Measurements from ENCODE around the gene THAP11.
A peak's percentile ranks its signal among the peaks of the same experiment; 100 is the strongest.

The THAP11 gene

GRCh38 chr16:67845291-67846062 lies 3.4 kb downstream of the THAP11 start:
- H3K27me3 ChIP-seq (replicated peaks; ENCODE audit: insufficient read depth, low read length) = no peaks in the 10 kb centered on the region
- H3K4me2 ChIP-seq (ENCODE audit: low read depth, low read length) = peak overlapping the region; percentile 99
- H3K4me1 ChIP-seq (ENCODE audit: low read length) = peaks cover 25% of the 10 kb centered on the region
- H4K20me1 ChIP-seq (ENCODE audit: insufficient read depth, low read length) = no peaks in the 10 kb centered on the region
- no peak for DNase-seq
- peak overlapping the region; percentile 78; the same call in 1 of the 2 replicates for H3K27ac ChIP-seq (ENCODE audit: low read length)
- no peaks in the 10 kb centered on the region for H3K9me2 ChIP-seq (replicated peaks; ENCODE audit: insufficient read depth, low read length)
- peak overlapping the region; percentile 99 for H3K4me3 ChIP-seq (ENCODE audit: low read length)
- H2AFZ ChIP-seq (ENCODE audit: low read length) = peak overlapping the region; percentile 94
- H3K79me2 ChIP-seq (ENCODE audit: low read length) = peaks cover 74% of the 10 kb centered on the region
- H3K9me3 ChIP-seq (replicated peaks; ENCODE audit: insufficient read depth, low read length) = no peaks in the 10 kb centered on the region
- TF ChIP-seq EZH2phosphoT487 (IDR thresholded peaks at IDR 0.05; ENCODE audit: low read length) (no peak), CTCF (IDR thresholded peaks at IDR 0.05; ENCODE audit: low read length) (no peak), EZH2 (optimal IDR thresholded peaks at IDR 0.05; ENCODE audit: low read depth, low read length) (no peak)
- H3K9ac ChIP-seq (ENCODE audit: low read length) = peak overlapping the region; percentile 88; the same call in 1 of the 2 replicates
- H3K36me3 ChIP-seq (replicated peaks; ENCODE audit: insufficient read depth, low read length) = no peaks in the 10 kb centered on the region
- peaks cover 33% of the 10 kb centered on the region for H3F3A ChIP-seq (ENCODE audit: insufficient read depth, low read length)

- peak overlapping the region; percentile 88 for H3K9ac ChIP-seq (ENCODE audit: low read length)
- H3K9me3 ChIP-seq (replicated peaks; ENCODE audit: insufficient read depth, low read length) = no peaks in the 10 kb centered on the region
- H3K4me1 ChIP-seq (ENCODE audit: low read length) = peaks cover 25% of the 10 kb centered on the region
- H3K9me2 ChIP-seq (replicated peaks; ENCODE audit: insufficient read depth, low read length) = no peaks in the 10 kb centered on the region
- peak overlapping the region; percentile 78 for H3K27ac ChIP-seq (ENCODE audit: low read length)
- no peaks in the 10 kb centered on the region for H3K36me3 ChIP-seq (replicated peaks; ENCODE audit: insufficient read depth, low read length)
- H3F3A ChIP-seq (ENCODE audit: insufficient read depth, low read length) = peaks cover 33% of the 10 kb centered on the region
- no peaks in the 10 kb centered on the region for H4K20me1 ChIP-seq (ENCODE audit: insufficient read depth, low read length)
- H2AFZ ChIP-seq (ENCODE audit: low read length) = peak overlapping the region; percentile 94
- H3K27me3 ChIP-seq (replicated peaks; ENCODE audit: insufficient read depth, low read length) = no peaks in the 10 kb centered on the region
- H3K4me3 ChIP-seq (ENCODE audit: low read length) = peak overlapping the region; percentile 99
- peak overlapping the region; percentile 99 for H3K4me2 ChIP-seq (ENCODE audit: low read depth, low read length)
- no peak for DNase-seq
- TF ChIP-seq EZH2 (optimal IDR thresholded peaks at IDR 0.05; ENCODE audit: low read depth, low read length) = no peak
- no peak for TF ChIP-seq CTCF (IDR thresholded peaks at IDR 0.05; ENCODE audit: low read length)
- H3K79me2 ChIP-seq (ENCODE audit: low read length) = peaks cover 79% of the 10 kb centered on the region
These were observed 3.9 kb downstream of the THAP11 start for GRCh38 chr16:67846063-67846319.

- peaks cover 84% of the 10 kb centered on the region for H3K79me2 ChIP-seq (ENCODE audit: low read length)
- no peaks in the 10 kb centered on the region for H4K20me1 ChIP-seq (ENCODE audit: insufficient read depth, low read length)
- no peaks in the 10 kb centered on the region for H3K27me3 ChIP-seq (replicated peaks; ENCODE audit: insufficient read depth, low read length)
- peak within 1 kb of the TSS; percentile 99 for H3K4me3 ChIP-seq (ENCODE audit: low read length)
- H3F3A ChIP-seq (ENCODE audit: insufficient read depth, low read length) = peaks cover 33% of the 10 kb centered on the region
- peak within 1 kb of the TSS; percentile 78 for H3K27ac ChIP-seq (ENCODE audit: low read length)
- no peak for TF ChIP-seq EZH2 (optimal IDR thresholded peaks at IDR 0.05; ENCODE audit: low read depth, low read length)
- no peak for TF ChIP-seq EZH2phosphoT487 (IDR thresholded peaks at IDR 0.05; ENCODE audit: low read length)
- TF ChIP-seq CTCF (IDR thresholded peaks at IDR 0.05; ENCODE audit: low read length) = no peak
- no peaks in the 10 kb centered on the region for H3K36me3 ChIP-seq (replicated peaks; ENCODE audit: insufficient read depth, low read length)
- H2AFZ ChIP-seq (ENCODE audit: low read length) = peak within 1 kb of the TSS; percentile 94
- peaks cover 22% of the 10 kb centered on the region for H3K4me1 ChIP-seq (ENCODE audit: low read length)
- DNase-seq = peak; percentile 96
- peak within 1 kb of the TSS; percentile 99 for H3K4me2 ChIP-seq (ENCODE audit: low read depth, low read length)
- H3K9me2 ChIP-seq (replicated peaks; ENCODE audit: insufficient read depth, low read length) = no peaks in the 10 kb centered on the region
- peak within 1 kb of the TSS; percentile 88 for H3K9ac ChIP-seq (ENCODE audit: low read length)
- no peaks in the 10 kb centered on the region for H3K9me3 ChIP-seq (replicated peaks; ENCODE audit: insufficient read depth, low read length)
These were observed 4.4 kb downstream of the THAP11 start, which contains the start of gene NUTF2 for GRCh38 chr16:67846320-67847063. TSS of gene NUTF2 (plus strand) at chr16:67846933. CDS start at chr16:67865131, 18,198 bp downstream.

Measured in MM.1S (cell line).